AG04450 (cell line): ENCODE measurements around the gene PRRC2B. TPM values are rescaled to one million over a fixed set of nuclear protein-coding genes. Genes with fewer than 3 reads are reported as not detected.

ENCODE experiments used
- CTCF ChIA-PET: fragments of 300-600, 350-600 bp; formaldehyde crosslinking; extraction: SDS; loops from one replicate; lab custom pipeline; 2022; ENCODE audit warnings: antibody characterized with exemption, inconsistent platforms; lab: Charles Lee
- POLR2A ChIA-PET: fragments of 350-600 bp; formaldehyde crosslinking; extraction: SDS; loops from one replicate; lab custom pipeline; 2021; ENCODE audit warnings: antibody characterized with exemption, inconsistent platforms; lab: Yijun Ruan, JAX
- DNase-seq: peaks from one replicate; pipeline ENCODE4 v3.0.0-alpha.2; 2011; ENCODE audit warnings: low read depth, low spot score
- H3K27ac ChIP-seq: one replicate; pipeline ENCODE4 v1.5.1; 2012; ENCODE audit warnings: low read depth, low read length, control low read depth
- H3K27me3 ChIP-seq: one replicate; pipeline ENCODE4 v1.6.0; 2012; ENCODE audit warnings: low read length; ENCODE audit not compliant: control insufficient read depth, insufficient read depth
- H3K4me3 ChIP-seq: 2 replicates; pipeline ENCODE4 v1.5.1; 2011; ENCODE audit warnings: mild to moderate bottlenecking, low read depth, low read length, control low read depth
- H3K9me3 ChIP-seq: 2 replicates; pipeline ENCODE4 v1.5.1; 2012; ENCODE audit warnings: low read length; ENCODE audit not compliant: control insufficient read depth, insufficient read depth
- polyA plus RNA-seq: library from polyadenylated mRNA; depleted of rRNA; stranded (reverse); fragments of >200 nt; gene quantifications from 2 replicates; pipeline ENCODE4 v1.2.3, GENCODE V29; 2011
- TF ChIP-seq, protein P1 (sequence below): IDR thresholded peaks from 2 replicates; pipeline ENCODE4 v1.5.1; 2011; ENCODE audit warnings: low read depth, low read length, control low read depth, inconsistent platforms

PRRC2B gene
- polyA plus RNA-seq, 1 experiment: 31.8 TPM

DNA sequence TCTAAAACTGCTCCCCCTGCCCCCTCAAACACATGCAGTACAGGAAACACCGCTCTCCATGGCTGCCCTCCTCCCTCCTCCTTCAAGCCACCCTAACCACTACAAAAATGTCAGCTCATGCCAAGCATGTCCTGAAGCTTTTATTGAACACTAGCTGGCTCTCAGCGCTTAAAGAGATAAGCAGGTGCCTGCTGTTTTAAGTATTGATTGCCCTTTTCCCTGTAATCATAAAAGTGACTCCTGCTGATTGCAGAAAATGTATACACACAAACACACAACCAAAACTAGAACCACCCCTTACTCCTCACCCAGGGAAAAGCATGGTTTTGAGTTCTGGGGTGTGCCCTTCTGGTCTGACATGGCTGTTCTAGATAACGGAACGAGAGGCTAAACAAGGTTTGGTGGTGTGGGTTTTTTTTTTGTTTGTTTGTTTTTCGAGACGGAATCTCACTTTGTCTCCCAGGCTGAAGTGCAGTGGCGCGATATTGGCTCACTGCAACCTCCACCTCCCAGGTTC is 140.9 kb downstream of the PRRC2B start:
- TF ChIP-seq, protein P1, sequence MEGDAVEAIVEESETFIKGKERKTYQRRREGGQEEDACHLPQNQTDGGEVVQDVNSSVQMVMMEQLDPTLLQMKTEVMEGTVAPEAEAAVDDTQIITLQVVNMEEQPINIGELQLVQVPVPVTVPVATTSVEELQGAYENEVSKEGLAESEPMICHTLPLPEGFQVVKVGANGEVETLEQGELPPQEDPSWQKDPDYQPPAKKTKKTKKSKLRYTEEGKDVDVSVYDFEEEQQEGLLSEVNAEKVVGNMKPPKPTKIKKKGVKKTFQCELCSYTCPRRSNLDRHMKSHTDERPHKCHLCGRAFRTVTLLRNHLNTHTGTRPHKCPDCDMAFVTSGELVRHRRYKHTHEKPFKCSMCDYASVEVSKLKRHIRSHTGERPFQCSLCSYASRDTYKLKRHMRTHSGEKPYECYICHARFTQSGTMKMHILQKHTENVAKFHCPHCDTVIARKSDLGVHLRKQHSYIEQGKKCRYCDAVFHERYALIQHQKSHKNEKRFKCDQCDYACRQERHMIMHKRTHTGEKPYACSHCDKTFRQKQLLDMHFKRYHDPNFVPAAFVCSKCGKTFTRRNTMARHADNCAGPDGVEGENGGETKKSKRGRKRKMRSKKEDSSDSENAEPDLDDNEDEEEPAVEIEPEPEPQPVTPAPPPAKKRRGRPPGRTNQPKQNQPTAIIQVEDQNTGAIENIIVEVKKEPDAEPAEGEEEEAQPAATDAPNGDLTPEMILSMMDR: no peak
- H3K27ac ChIP-seq: no peak overlapping the region
- no peak overlapping the region for H3K4me3 ChIP-seq
- CTCF ChIA-PET: no interaction called here
- no peaks in the 10 kb centered on the region for H3K27me3 ChIP-seq
- no peaks in the 10 kb centered on the region; the same call in none of the 2 replicates for H3K9me3 ChIP-seq
- POLR2A ChIA-PET: interaction anchor here (1.2 kb wide), 1 partner anchor 28 kb away, joined by 3 read pairs; no protein-coding TSS in a partner anchor
- DNase-seq: no peak

DNA sequence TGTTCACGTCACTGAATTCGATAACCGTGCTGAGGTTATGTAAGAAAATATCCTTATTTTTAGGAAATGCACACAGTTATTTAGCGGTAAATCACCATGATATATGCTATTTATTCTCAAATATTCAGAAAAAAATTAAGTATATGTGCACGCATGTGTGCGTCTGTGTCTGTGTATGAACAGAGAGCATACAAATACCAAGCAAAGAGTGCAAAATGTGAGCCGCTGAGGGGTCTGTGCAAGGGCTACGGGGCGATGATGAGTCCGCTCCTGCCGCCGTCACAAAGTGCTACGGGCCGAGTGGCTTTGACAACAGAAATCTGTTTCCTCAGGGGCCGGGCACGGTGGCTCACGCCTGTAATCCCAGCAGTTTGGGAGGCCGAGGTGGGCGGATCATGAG is 144.1 kb downstream of the PRRC2B start:
- peaks cover 3% of the 10 kb centered on the region for H3K27me3 ChIP-seq
- peaks cover 8% of the 10 kb centered on the region for H3K9me3 ChIP-seq
- TF ChIP-seq, protein P1: no peak
- no peak for DNase-seq
- no peak overlapping the region for H3K4me3 ChIP-seq
- CTCF ChIA-PET: no interaction called here
- no peak overlapping the region for H3K27ac ChIP-seq
- POLR2A ChIA-PET: no interaction called here

DNA sequence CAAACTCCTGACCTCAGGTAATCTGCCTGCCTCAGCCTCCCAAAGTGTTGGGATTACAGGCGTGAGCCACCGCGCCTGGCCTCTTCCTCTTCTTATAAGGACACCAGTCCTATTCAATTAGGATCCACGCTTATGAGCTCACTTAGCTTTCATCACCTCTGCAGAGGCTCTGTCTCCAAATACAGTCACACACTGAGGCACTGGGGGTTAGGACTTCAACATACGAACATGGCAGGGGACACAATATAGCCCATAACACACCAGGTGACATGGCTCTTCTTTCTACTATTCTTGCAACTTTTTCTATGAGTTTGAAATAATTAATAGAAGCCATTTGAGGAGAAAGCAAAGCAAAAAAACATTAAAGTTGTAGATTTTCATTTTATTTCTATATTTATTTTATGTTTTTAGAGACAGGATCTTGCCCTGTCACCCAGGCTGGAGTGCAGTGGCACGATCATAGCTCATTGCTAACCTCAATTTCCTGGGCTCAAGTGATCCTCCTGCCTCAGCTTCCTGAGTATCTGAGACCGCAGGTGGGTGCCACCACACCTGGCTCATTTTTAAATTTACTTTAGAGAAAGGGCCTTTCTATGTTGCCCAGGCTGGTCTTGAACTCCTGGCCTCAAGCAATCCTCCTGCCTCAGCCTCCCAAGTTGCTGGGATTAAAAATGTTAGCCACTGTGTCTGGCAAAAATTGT is 145.5 kb downstream of the PRRC2B start:
- no peak for DNase-seq
- TF ChIP-seq, protein P1: no peak
- H3K27me3 ChIP-seq: peaks cover 6% of the 10 kb centered on the region
- CTCF ChIA-PET: no interaction called here
- H3K27ac ChIP-seq: peak overlapping the region; percentile 11
- H3K9me3 ChIP-seq: peaks cover 22% of the 10 kb centered on the region
- H3K4me3 ChIP-seq: no peak overlapping the region
- POLR2A ChIA-PET: no interaction called here

DNA sequence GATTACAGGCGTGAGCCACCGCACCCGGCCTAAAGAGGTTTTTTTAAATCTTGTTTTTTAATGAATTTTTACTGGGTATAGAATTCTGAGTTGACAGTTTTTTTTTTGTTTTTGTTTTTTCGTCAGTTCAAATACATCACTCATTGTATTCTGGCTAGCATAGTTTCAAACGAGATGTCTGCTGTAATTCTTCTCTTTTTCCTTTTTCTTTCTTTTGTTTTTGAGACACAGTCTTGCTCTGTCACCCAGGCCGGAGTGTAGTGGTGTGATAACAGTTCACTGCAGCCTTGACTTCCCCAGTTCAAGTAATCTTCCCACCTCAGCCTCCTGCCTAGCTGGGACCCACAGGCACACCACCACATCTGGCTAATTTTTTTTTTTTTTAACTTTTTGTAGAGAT is 149.3 kb downstream of the PRRC2B start:
- ChIA-PET POLR2A (no interaction called here), CTCF (no interaction called here)
- H3K27ac ChIP-seq: no peak overlapping the region
- H3K27me3 ChIP-seq: peaks cover 36% of the 10 kb centered on the region
- no peak for DNase-seq
- TF ChIP-seq, protein P1: no peak
- no peak overlapping the region for H3K4me3 ChIP-seq
- peaks cover 39% of the 10 kb centered on the region for H3K9me3 ChIP-seq

DNA sequence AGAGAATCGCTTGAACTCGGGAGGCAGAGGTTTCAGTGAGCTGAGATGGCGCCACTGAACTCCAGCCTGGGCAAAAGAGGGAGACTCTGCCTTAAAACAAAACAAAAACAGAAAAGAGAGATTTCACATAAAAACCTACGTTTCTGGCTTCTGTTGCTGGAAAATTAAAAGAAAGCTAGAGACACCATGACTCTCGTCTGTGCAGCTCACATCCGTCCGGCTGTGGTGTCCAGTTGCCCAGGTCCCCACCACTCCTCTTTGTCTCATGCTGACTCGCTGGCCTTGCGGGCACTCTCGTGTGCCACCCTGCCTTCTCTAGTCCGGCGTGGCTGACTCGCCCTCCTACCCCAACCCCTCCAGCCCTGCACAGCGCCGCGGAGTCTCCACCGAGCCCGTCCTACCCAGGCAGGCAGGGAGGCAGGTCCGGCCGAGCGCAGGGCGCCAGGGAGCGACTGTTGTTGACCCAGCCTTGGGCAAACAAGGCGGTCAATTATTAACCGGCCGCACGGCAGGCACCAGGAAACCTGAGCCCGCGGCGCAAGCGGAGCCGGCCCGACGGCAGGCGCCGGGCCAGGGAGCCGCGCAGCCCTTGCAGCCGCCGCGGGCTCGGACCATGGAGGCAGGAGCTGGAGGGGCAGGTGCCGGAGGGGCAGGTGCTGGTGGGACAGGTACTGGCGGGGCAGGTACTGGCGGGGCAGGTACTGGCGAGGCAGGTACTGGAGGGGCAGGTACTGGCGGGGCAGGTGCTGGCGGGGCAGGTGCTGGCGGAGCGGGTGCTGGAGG is 151.3 kb downstream of the PRRC2B start, which contains the start of gene PRRT1B:
TSS of gene PRRT1B (plus strand) at position 521 of the 783 bp plus-strand sequence. CDS start at position 614, 93 bp downstream.
- TF ChIP-seq, protein P1: no peak
- H3K4me3 ChIP-seq: no peak within 1 kb of the TSS

More for the DNA sequence above, 151.3 kb downstream of the PRRC2B start, which contains the start of gene PRRT1B:
- CTCF ChIA-PET: interaction anchor here (0.6 kb wide), 1 partner anchor 764 kb away, joined by 3 read pairs; no protein-coding TSS in a partner anchor
- POLR2A ChIA-PET: no interaction called here
- H3K27ac ChIP-seq: no peak within 1 kb of the TSS
- DNase-seq: no peak
- H3K9me3 ChIP-seq: peaks cover 42% of the 10 kb centered on the region
- H3K27me3 ChIP-seq: peaks cover 49% of the 10 kb centered on the region
